Endothelial cell (in vitro differentiated cells): ENCODE measurements around the gene CTSF. TPM values are rescaled to one million over a fixed set of nuclear protein-coding genes. Genes with fewer than 3 reads are reported as not detected.
"Not testable (repeated sequence)": the region's sequence is repeated elsewhere in the genome, so short reads cannot be mapped to it uniquely, and the experiment has no call there.

Source experiments
- DNase-seq: peaks from one replicate; pipeline ENCODE4 v3.0.0; 2021; ENCODE audit warnings: low spot score
- H3K27ac Mint-ChIP-seq: one replicate; pipeline ENCODE4 v1.8.0; 2021; ENCODE audit warnings: mixed read lengths, inconsistent platforms; ENCODE audit not compliant: unreplicated experiment
- H3K27me3 Mint-ChIP-seq: one replicate; pipeline ENCODE4 v1.8.0; 2021; ENCODE audit warnings: mild to moderate bottlenecking, moderate library complexity, mixed read lengths, inconsistent platforms; ENCODE audit not compliant: unreplicated experiment
- H3K36me3 Mint-ChIP-seq: one replicate; pipeline ENCODE4 v1.8.0; 2021; ENCODE audit warnings: mild to moderate bottlenecking, low read depth, mixed read lengths, inconsistent platforms; ENCODE audit not compliant: unreplicated experiment
- H3K4me1 Mint-ChIP-seq: one replicate; pipeline ENCODE4 v1.8.0; 2021; ENCODE audit warnings: mild to moderate bottlenecking, mixed read lengths, inconsistent platforms; ENCODE audit not compliant: unreplicated experiment
- H3K4me3 Mint-ChIP-seq: one replicate; pipeline ENCODE4 v1.8.0; 2021; ENCODE audit warnings: mild to moderate bottlenecking, mixed read lengths, inconsistent platforms; ENCODE audit not compliant: unreplicated experiment
- H3K9me3 Mint-ChIP-seq: one replicate; pipeline ENCODE4 v1.8.0; 2021; ENCODE audit warnings: mixed read lengths, inconsistent platforms; ENCODE audit not compliant: unreplicated experiment
- CTCF ChIP-seq: fragments of 200-600 bp; sonication (generic); IDR thresholded peaks from one replicate; pipeline ENCODE4 v1.5.0; 2021; ENCODE audit warnings: antibody characterized with exemption; ENCODE audit not compliant: unreplicated experiment
- total RNA-seq: library from RNA; stranded (reverse); fragmentation: NEBNext Ultra II Directional; extraction: Animal tissue kit (Norgen Biotek cat#: 25700); gene quantifications from one replicate; pipeline ENCODE4 v1.2.1, GENCODE V29; 2021; ENCODE audit not compliant: unreplicated experiment

CTSF gene
- total RNA-seq, 1 donor from 2014 or later: 9.2 TPM

- Mint-ChIP-seq H3K4me3 (no peak overlapping the region), H3K36me3 (peaks cover 9% of the 10 kb centered on the region), H3K9me3 (no peaks in the 10 kb centered on the region), H3K27me3 (peaks cover 12% of the 10 kb centered on the region), H3K27ac (no peak overlapping the region), H3K4me1 (peaks cover 19% of the 10 kb centered on the region)
- DNase-seq: no peak
- TF ChIP-seq CTCF: no peak
These were observed 21.3 kb downstream of the CTSF start for GRCh38 chr11:66546966-66547661.

- Mint-ChIP-seq H3K27me3 (peaks cover 18% of the 10 kb centered on the region), H3K4me1 (peaks cover 19% of the 10 kb centered on the region), H3K27ac (no peak within 1 kb of the TSS), H3K4me3 (peak within 1 kb of the TSS; percentile 76), H3K9me3 (no peaks in the 10 kb centered on the region), H3K36me3 (peaks cover 14% of the 10 kb centered on the region)
- DNase-seq: peak; percentile 15
- no peak for TF ChIP-seq CTCF
These were observed 21.9 kb downstream of the CTSF start, which contains the start of gene ACTN3 for GRCh38 chr11:66546368-66546965. Gene ACTN3 (plus strand): TSS chr11:66546903. CDS start chr11:66546938, 35 bp downstream.

GRCh38 chr11:66545701-66546367 is 22.6 kb downstream of the CTSF start, which contains the start of gene ZDHHC24:
Gene ZDHHC24 (minus strand): TSS chr11:66546048. CDS start chr11:66546003, 45 bp downstream.
- peak; percentile 93 for DNase-seq
- peaks cover 17% of the 10 kb centered on the region for H3K36me3 Mint-ChIP-seq
- H3K27ac Mint-ChIP-seq: peak within 1 kb of the TSS; percentile 79
- no peaks in the 10 kb centered on the region for H3K9me3 Mint-ChIP-seq
- TF ChIP-seq CTCF: no peak
- peaks cover 18% of the 10 kb centered on the region for H3K27me3 Mint-ChIP-seq
- H3K4me3 Mint-ChIP-seq: peak within 1 kb of the TSS; percentile 85
- peaks cover 19% of the 10 kb centered on the region for H3K4me1 Mint-ChIP-seq

- H3K9me3 Mint-ChIP-seq, DNase-seq: not testable (repeated sequence)
- H3K27ac Mint-ChIP-seq: peak overlapping the region; percentile 79
- peak overlapping the region; percentile 85 for H3K4me3 Mint-ChIP-seq
- H3K27me3 Mint-ChIP-seq: peaks cover 22% of the 10 kb centered on the region
- H3K4me1 Mint-ChIP-seq: peaks cover 19% of the 10 kb centered on the region
- H3K36me3 Mint-ChIP-seq: peaks cover 17% of the 10 kb centered on the region
These were observed 23.5 kb downstream of the CTSF start for GRCh38 chr11:66544952-66545351.

- Mint-ChIP-seq H3K27ac (peak overlapping the region; percentile 58), H3K36me3 (peaks cover 21% of the 10 kb centered on the region), H3K27me3 (peaks cover 22% of the 10 kb centered on the region), H3K4me3 (peak overlapping the region; percentile 48), H3K4me1 (peaks cover 19% of the 10 kb centered on the region), H3K9me3 (no peaks in the 10 kb centered on the region)
- peak; percentile 63 for DNase-seq
- no peak for TF ChIP-seq CTCF
These were observed 24.9 kb downstream of the CTSF start for GRCh38 chr11:66543263-66544107.
